Glutamatergic neuron (in vitro differentiated cells): Measurements from ENCODE around the gene ADSS1. TPM values are rescaled to one million over a fixed set of nuclear protein-coding genes. Genes with fewer than 3 reads are reported as not detected.

Experiments used
- DNase-seq: peaks from one replicate; pipeline ENCODE4 v3.0.0; 2022
- H3K27ac Mint-ChIP-seq: one replicate; pipeline ENCODE4 v1.8.0; 2020; ENCODE audit warnings: mild to moderate bottlenecking, mixed read lengths, inconsistent platforms; ENCODE audit not compliant: unreplicated experiment
- H3K27me3 Mint-ChIP-seq: one replicate; pipeline ENCODE4 v1.8.0; 2020; ENCODE audit warnings: mild to moderate bottlenecking, moderate library complexity, mixed read lengths, inconsistent platforms; ENCODE audit not compliant: unreplicated experiment
- H3K36me3 Mint-ChIP-seq: one replicate; pipeline ENCODE4 v1.8.0; 2020; ENCODE audit warnings: mild to moderate bottlenecking, mixed read lengths, inconsistent platforms; ENCODE audit not compliant: unreplicated experiment
- H3K4me1 Mint-ChIP-seq: one replicate; pipeline ENCODE4 v1.8.0; 2020; ENCODE audit warnings: mild to moderate bottlenecking, low read depth, mixed read lengths, inconsistent platforms; ENCODE audit not compliant: unreplicated experiment
- H3K4me3 Mint-ChIP-seq: one replicate; pipeline ENCODE4 v1.8.0; 2020; ENCODE audit warnings: mild to moderate bottlenecking, mixed read lengths, inconsistent platforms; ENCODE audit not compliant: unreplicated experiment
- H3K9me3 Mint-ChIP-seq: one replicate; pipeline ENCODE4 v1.8.0; 2020; ENCODE audit warnings: mild to moderate bottlenecking, moderate library complexity, mixed read lengths, inconsistent platforms; ENCODE audit not compliant: unreplicated experiment
- total RNA-seq: library from RNA; stranded (reverse); fragmentation: NEBNext Ultra II Directional; extraction: Animal tissue kit (Norgen Biotek cat#: 25700); gene quantifications from one replicate; pipeline ENCODE4 v1.2.1, GENCODE V29; 2021; ENCODE audit not compliant: unreplicated experiment
- TF ChIP-seq, protein P1 (sequence below): fragments of 200-600 bp; sonication (generic); IDR thresholded peaks from one replicate; pipeline ENCODE4 v1.5.0; 2021; ENCODE audit not compliant: partially characterized antibody, unreplicated experiment

Gene ADSS1
- total RNA-seq, 1 donor from 2014 or later: 45.1 TPM

DNA sequence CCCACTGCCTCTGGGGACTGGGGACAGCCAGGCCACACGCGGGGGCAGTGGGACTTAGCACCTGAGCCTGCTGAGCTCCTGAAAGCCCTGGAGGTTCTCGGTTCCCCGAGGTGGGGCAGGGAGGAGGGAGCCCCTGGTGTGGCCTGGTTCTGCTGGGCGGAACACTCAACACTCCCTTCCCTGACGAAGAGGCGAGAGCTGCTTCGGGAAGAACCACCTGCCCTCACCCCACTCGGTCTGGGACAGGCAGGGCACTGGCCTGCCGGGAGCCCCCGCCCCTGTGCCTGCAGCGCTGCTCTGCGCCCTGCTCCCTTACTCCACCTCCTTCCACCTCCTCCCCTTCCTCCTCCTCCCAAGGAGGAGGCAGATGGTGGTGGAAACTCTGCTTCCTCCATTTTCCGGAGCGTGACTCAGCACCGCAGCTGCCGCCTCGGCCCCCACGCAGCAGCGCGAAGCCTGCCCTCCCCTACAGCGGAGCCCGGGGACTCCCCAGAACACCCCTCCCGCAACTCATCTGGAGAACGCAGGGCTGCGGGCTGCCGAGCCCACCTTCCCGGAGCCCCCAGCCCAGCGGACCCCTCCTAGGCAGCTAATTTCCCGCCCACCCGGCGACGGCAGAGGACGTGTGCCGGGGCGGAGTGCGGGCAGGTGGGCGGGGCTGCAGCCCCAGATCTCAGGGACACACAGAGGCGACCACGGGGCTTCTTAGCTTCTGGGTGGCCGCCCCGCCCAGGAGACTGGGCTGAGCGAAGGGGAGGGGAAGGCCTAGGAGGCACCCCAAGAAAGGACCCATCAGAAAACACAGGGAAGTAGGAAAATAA is 46.3 kb upstream of the ADSS1 start:
- H3K4me1 Mint-ChIP-seq: peaks cover 16% of the 10 kb centered on the region

DNA sequence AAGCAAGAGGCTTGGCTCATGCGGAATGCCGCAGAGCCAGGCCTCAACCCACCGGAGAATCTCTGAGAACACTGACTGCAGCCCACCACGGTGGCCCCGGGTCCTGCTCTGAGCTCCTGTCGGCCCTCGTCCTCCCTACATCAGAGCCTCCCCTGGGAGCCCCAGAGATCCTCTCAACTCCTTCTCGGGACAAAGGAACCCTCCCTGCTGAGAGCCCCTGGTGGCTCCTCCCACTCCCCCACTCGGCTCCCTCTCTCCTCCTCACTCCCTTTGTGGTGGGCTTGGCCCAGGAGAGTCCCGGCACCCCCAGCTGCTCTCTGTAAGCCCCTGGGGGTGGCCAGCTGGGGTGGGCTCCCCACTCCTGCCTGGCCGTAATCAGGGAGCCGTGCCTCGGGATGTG is 45.7 kb upstream of the ADSS1 start:
- Mint-ChIP-seq H3K27ac (peak overlapping the region; percentile 89), H3K4me1 (peaks cover 16% of the 10 kb centered on the region), H3K27me3 (peaks cover 7% of the 10 kb centered on the region), H3K4me3 (peak overlapping the region; percentile 67), H3K36me3 (no peaks in the 10 kb centered on the region), H3K9me3 (peaks cover 2% of the 10 kb centered on the region)
- TF ChIP-seq, protein P1, sequence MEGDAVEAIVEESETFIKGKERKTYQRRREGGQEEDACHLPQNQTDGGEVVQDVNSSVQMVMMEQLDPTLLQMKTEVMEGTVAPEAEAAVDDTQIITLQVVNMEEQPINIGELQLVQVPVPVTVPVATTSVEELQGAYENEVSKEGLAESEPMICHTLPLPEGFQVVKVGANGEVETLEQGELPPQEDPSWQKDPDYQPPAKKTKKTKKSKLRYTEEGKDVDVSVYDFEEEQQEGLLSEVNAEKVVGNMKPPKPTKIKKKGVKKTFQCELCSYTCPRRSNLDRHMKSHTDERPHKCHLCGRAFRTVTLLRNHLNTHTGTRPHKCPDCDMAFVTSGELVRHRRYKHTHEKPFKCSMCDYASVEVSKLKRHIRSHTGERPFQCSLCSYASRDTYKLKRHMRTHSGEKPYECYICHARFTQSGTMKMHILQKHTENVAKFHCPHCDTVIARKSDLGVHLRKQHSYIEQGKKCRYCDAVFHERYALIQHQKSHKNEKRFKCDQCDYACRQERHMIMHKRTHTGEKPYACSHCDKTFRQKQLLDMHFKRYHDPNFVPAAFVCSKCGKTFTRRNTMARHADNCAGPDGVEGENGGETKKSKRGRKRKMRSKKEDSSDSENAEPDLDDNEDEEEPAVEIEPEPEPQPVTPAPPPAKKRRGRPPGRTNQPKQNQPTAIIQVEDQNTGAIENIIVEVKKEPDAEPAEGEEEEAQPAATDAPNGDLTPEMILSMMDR: no peak
- DNase-seq: peak; percentile 79

More for the DNA sequence above, 46.3 kb upstream of the ADSS1 start:
- Mint-ChIP-seq H3K27ac (peak overlapping the region; percentile 89), H3K27me3 (peaks cover 7% of the 10 kb centered on the region), H3K4me3 (peak overlapping the region; percentile 74), H3K9me3 (peaks cover 2% of the 10 kb centered on the region), H3K36me3 (no peaks in the 10 kb centered on the region)
- DNase-seq: peak; percentile 81
- TF ChIP-seq, protein P1: no peak

DNA sequence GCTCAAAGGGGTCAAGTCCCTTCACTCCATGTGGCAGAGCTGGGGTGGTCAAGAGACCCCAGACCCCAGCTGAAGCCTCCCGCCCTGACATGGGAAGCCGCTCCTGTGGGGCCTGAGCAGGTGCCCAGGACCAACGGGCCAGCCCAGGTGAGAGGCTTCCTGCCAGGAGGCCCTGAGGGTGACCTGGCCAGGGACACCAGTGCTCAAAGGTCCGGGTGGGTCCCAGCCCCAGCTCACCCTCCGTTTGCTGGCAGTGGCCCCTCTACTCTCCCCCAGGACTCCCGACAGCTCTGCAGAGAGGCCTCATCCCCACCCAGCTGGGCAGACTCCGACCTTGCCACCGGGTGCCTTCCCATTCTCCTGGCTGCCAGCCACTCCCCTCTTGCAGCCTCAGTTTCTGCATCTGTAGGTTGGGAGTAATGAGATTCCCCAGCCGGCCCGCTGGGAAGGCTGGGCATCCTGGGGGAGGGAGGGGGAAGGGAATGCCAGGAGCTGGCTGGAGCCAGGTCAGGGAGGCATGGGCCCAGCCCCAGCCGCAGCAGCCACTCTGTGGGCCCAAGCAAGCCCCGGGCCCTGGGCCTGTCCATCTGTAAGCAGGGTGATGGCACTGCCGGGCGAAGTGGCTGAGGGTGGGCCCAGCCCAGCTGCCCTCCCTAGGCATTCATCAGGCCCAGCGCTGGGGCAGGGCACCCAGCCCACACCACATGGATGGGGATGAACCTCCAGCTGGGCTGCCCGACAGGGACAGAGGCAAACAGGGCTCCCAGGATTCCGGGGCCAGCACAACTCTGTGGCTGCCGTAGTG is 44.9 kb upstream of the ADSS1 start:
- peak overlapping the region; percentile 89 for H3K27ac Mint-ChIP-seq
- TF ChIP-seq, protein P1: no peak
- H3K4me3 Mint-ChIP-seq: no peak overlapping the region
- H3K27me3 Mint-ChIP-seq: peaks cover 5% of the 10 kb centered on the region
- H3K36me3 Mint-ChIP-seq: no peaks in the 10 kb centered on the region
- peaks cover 2% of the 10 kb centered on the region for H3K9me3 Mint-ChIP-seq
- H3K4me1 Mint-ChIP-seq: peaks cover 16% of the 10 kb centered on the region
- no peak for DNase-seq

DNA sequence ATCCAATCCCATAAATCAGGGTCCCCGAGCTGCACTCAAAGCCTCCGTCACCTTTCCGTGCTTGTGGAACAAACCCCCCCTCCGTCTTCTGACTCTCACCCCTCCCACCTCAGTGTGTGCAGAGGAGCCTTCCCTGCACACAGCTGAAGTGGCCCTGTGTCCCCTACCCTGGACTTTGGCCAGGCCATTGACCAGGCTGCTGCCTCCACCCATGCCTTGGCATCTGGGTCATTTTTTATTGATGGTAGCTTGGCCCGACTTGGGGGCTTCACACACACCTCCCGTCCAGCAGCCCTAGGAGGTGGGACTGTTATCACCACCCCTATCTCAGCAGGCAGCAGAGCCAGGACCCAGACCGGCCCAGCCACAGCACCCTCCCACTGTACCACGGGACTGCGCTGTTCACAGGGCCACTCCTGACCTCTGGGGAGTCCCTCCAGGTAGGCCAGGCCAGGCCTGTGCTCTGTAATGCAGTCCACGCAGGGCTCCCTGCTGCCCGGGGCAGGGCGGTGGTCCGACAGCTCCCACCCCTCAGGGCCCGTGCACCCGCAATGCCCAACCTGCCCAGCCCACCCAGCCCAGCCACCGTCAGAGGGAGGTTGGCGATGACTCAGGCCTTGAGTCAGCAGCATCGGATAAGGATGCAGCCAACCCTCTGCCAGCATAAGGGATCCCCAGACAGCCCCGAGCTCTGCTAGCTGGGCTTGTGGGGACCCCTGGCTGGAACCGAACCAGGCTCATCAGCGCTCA is 43.8 kb upstream of the ADSS1 start:
- H3K9me3 Mint-ChIP-seq: peaks cover 2% of the 10 kb centered on the region

More for the DNA sequence above, 43.8 kb upstream of the ADSS1 start:
- peaks cover 5% of the 10 kb centered on the region for H3K27me3 Mint-ChIP-seq
- H3K36me3 Mint-ChIP-seq: no peaks in the 10 kb centered on the region
- H3K4me1 Mint-ChIP-seq: peaks cover 16% of the 10 kb centered on the region
- no peak for DNase-seq
- TF ChIP-seq, protein P1: no peak
- no peak overlapping the region for H3K27ac Mint-ChIP-seq
- no peak overlapping the region for H3K4me3 Mint-ChIP-seq
